OCI-M1 (cell line): ENCODE measurements around the gene IL22RA1.
A peak's percentile ranks its signal among the peaks of the same experiment; 100 is the strongest.

Experiments used
- DNase-seq: peaks from one replicate; lab custom pipeline; 2025; lab: John Stamatoyannopoulos, UW

IL22RA1 gene

GRCh38 chr1:24142546-24143534 lies at the start of gene IL22RA1:
Gene IL22RA1, minus strand, starts transcription at chr1:24143140. Its CDS starts 58 bp downstream, at chr1:24143082.
- peak; percentile 26 for DNase-seq

GRCh38 chr1:24191860-24192259 lies 48.9 kb upstream of the IL22RA1 start:
- DNase-seq, result peak; percentile 61

GRCh38 chr1:24190983-24191461 lies 48.1 kb upstream of the IL22RA1 start:
- DNase-seq, result no peak

- DNase-seq, result no peak
Observed at GRCh38 chr1:24189528-24189927, 46.6 kb upstream of the IL22RA1 start.

GRCh38 chr1:24186993-24187790 lies 44.3 kb upstream of the IL22RA1 start, which contains the start of gene IFNLR1:
Gene IFNLR1, minus strand, starts transcription at chr1:24187289. Its CDS starts 41 bp downstream, at chr1:24187248.
- DNase-seq, result no peak

- DNase-seq, result no peak
Observed at GRCh38 chr1:24186711-24186992, 43.7 kb upstream of the IL22RA1 start.

- DNase-seq, result no peak
Observed at GRCh38 chr1:24186031-24186710, 43.2 kb upstream of the IL22RA1 start.

- no peak for DNase-seq
Observed at GRCh38 chr1:24185076-24185475, 42.1 kb upstream of the IL22RA1 start.

- no peak for DNase-seq
Observed at GRCh38 chr1:24182061-24182460, 39.1 kb upstream of the IL22RA1 start.

- no peak for DNase-seq
Observed at GRCh38 chr1:24181619-24182018, 38.7 kb upstream of the IL22RA1 start.

GRCh38 chr1:24180676-24181075 lies 37.7 kb upstream of the IL22RA1 start:
- no peak for DNase-seq

- DNase-seq, result no peak
Observed at GRCh38 chr1:24179251-24179840, 36.4 kb upstream of the IL22RA1 start.

GRCh38 chr1:24178407-24178806 lies 35.5 kb upstream of the IL22RA1 start:
- no peak for DNase-seq

GRCh38 chr1:24177161-24177560 lies 34.2 kb upstream of the IL22RA1 start:
- no peak for DNase-seq

GRCh38 chr1:24175033-24175755 lies 32.3 kb upstream of the IL22RA1 start:
- no peak for DNase-seq

- no peak for DNase-seq
Observed at GRCh38 chr1:24173638-24174575, 31.0 kb upstream of the IL22RA1 start.

- DNase-seq, result no peak
Observed at GRCh38 chr1:24172598-24172997, 29.7 kb upstream of the IL22RA1 start.

GRCh38 chr1:24169286-24169685 lies 26.3 kb upstream of the IL22RA1 start:
- DNase-seq, result no peak

- DNase-seq, result no peak
Observed at GRCh38 chr1:24168245-24168644, 25.3 kb upstream of the IL22RA1 start.

- no peak for DNase-seq
Observed at GRCh38 chr1:24167008-24167407, 24.1 kb upstream of the IL22RA1 start.
